ENCODE data around the gene JAZF1.

The JAZF1 gene

GRCh38 chr7:28096713-28097112 lies 83.9 kb downstream of the JAZF1 start:
- TF ChIP-seq REST (IDR thresholded peaks at IDR 0.05; ENCODE audit: insufficient read depth in 1 of 2, low read depth in 2 of 2, low read length in 2 of 2) (no peak), POLR2AphosphoS5 (IDR thresholded peaks at IDR 0.05; ENCODE audit: low read depth, low read length) (no peak), TAF1 (IDR thresholded peaks at IDR 0.05; ENCODE audit: borderline replicate concordance, insufficient read depth, low read length) (no peak), SIN3A (IDR thresholded peaks at IDR 0.05; ENCODE audit: borderline replicate concordance, insufficient read depth, low read length) (no peak), FOXP2 (optimal IDR thresholded peaks at IDR 0.05; ENCODE audit: borderline replicate concordance, extremely low read depth, extremely low read length, insufficient read depth) (no peak)

- TF ChIP-seq POLR2AphosphoS5 (IDR thresholded peaks at IDR 0.05; ENCODE audit: low read depth, low read length) (no peak), SIN3A (IDR thresholded peaks at IDR 0.05; ENCODE audit: borderline replicate concordance, insufficient read depth, low read length) (no peak), REST (IDR thresholded peaks at IDR 0.05; ENCODE audit: insufficient read depth in 1 of 2, low read depth in 2 of 2, low read length in 2 of 2) (no peak), TAF1 (IDR thresholded peaks at IDR 0.05; ENCODE audit: borderline replicate concordance, insufficient read depth, low read length) (no peak), FOXP2 (optimal IDR thresholded peaks at IDR 0.05; ENCODE audit: borderline replicate concordance, extremely low read depth, extremely low read length, insufficient read depth) (no peak)
These were observed 85.4 kb downstream of the JAZF1 start for GRCh38 chr7:28095231-28095630.

GRCh38 chr7:28093623-28094232 lies 86.9 kb downstream of the JAZF1 start:
- no peak for TF ChIP-seq REST (IDR thresholded peaks at IDR 0.05; ENCODE audit: insufficient read depth in 1 of 2, low read depth in 2 of 2, low read length in 2 of 2)

GRCh38 chr7:28091190-28091589 lies 89.4 kb downstream of the JAZF1 start:
- no peak for TF ChIP-seq REST (IDR thresholded peaks at IDR 0.05; ENCODE audit: insufficient read depth in 1 of 2, low read depth in 2 of 2, low read length in 2 of 2)
- no peak for TF ChIP-seq SIN3A (IDR thresholded peaks at IDR 0.05; ENCODE audit: borderline replicate concordance, insufficient read depth, low read length)
- TF ChIP-seq TAF1 (IDR thresholded peaks at IDR 0.05; ENCODE audit: borderline replicate concordance, insufficient read depth, low read length): no peak
- TF ChIP-seq FOXP2 (optimal IDR thresholded peaks at IDR 0.05; ENCODE audit: borderline replicate concordance, extremely low read depth, extremely low read length, insufficient read depth): no peak
- TF ChIP-seq POLR2AphosphoS5 (IDR thresholded peaks at IDR 0.05; ENCODE audit: low read depth, low read length): no peak
